BLaER1 treated with 17β-estradiol and CSF1 and Interleukin-3, amounts not matched to agents 10 nM and 100 nM (cell line): ENCODE measurements around the gene MICAL2.
A peak's percentile ranks its signal among the peaks of the same experiment; 100 is the strongest.

Experiments
- H3K27ac ChIP-seq, 11 experiments: shearing (Covaris generic); formaldehyde crosslinking; 2 replicates each; pipeline ENCODE4 v1.8.1; 2022
- H3K27me3 ChIP-seq, 11 experiments: shearing (Covaris generic); formaldehyde crosslinking; 2 replicates each; pipeline ENCODE4 v1.8.1; 2022
- H3K36me3 ChIP-seq, 11 experiments: shearing (Covaris generic); formaldehyde crosslinking; 2 replicates each; pipeline ENCODE4 v1.8.1; 2022
- H3K4me1 ChIP-seq, 10 experiments: shearing (Covaris generic); formaldehyde crosslinking; 2 replicates each; pipeline ENCODE4 v1.8.1; 2022
- H3K4me2 ChIP-seq, 11 experiments: shearing (Covaris generic); formaldehyde crosslinking; 2 replicates each; pipeline ENCODE4 v1.8.1; 2022
- H3K4me3 ChIP-seq, 10 experiments: shearing (Covaris generic); formaldehyde crosslinking; 2 replicates each; pipeline ENCODE4 v1.8.1; 2022
- H3K9ac ChIP-seq, 11 experiments: shearing (Covaris generic); formaldehyde crosslinking; 2 replicates each; pipeline ENCODE4 v1.8.1; 2022
- H3K9me3 ChIP-seq, 11 experiments: shearing (Covaris generic); formaldehyde crosslinking; replicated peaks in 1 of 11; 2 replicates each; pipeline ENCODE4 v1.8.1; 2022
- H4K20me1 ChIP-seq, 11 experiments: shearing (Covaris generic); formaldehyde crosslinking; 2 replicates each; pipeline ENCODE4 v1.8.1; 2022
- Cebpa-rat ChIP-seq, 11 experiments: shearing (Covaris generic); IDR thresholded peaks; 2 replicates each; pipeline ENCODE4 v1.8.1; 2022

MICAL2 gene

DNA sequence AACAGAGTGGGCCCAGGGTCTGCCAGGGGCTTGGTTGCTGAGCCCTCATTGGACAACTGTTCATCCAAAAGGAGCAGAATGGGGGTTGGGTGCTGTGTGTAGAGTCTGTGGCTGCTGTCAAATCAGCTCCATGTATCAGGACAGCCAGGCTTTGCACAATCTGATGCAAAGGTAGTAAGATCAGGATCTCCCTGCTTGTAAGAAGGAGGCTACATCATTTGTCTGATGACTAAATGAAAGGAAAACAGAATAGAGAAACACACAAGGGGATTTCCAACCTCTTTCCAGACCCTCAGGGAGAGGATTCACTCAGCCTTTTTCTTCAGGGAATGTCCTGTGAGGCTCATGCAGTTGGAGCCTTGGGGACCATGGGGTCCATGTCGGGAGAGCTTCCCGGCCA, 7.2 kb downstream of the MICAL2 start:
- H3K4me1 ChIP-seq, result peaks cover 29 to 62% (median 41%) of the 10 kb centered on the region in 10 experiments
- no peaks in the 10 kb centered on the region for H3K36me3 ChIP-seq
- no peak overlapping the region for H3K9ac ChIP-seq
- no peaks in the 10 kb centered on the region for H3K27me3 ChIP-seq
- no peaks in the 10 kb centered on the region for H3K9me3 ChIP-seq
- H3K4me3 ChIP-seq, result no peak overlapping the region
- TF ChIP-seq Cebpa-rat (IDR thresholded peaks at IDR 0.05), result no peak
- no peaks in the 10 kb centered on the region; a peak in 1 of 22 replicates for H4K20me1 ChIP-seq
- H3K4me2 ChIP-seq, result peak overlapping the region in 8 of 11 experiments; percentile 62 to 92 (median 72); a peak in 10 of 22 replicates
- H3K27ac ChIP-seq, result no peak overlapping the region

DNA sequence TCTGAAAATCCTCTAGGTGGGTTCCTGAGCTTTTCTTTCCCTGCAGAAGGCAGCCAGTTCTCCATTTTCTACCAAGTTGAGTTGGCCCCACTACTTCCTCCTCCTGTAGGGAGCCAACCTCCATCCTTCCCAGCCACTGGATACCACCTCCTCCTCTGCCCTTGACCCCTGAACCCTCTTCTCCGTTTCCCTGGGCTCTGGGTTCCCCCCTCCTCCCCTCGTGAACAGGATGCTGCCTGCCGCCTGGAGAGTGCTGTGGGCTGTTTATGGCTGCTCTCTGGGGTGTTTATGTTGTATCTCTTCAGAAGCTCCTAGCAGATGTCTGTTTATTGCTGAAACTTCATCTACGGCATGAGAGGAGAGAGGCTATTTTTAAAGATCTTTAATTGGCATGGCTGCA, 8.6 kb downstream of the MICAL2 start:
- TF ChIP-seq Cebpa-rat (IDR thresholded peaks at IDR 0.05), result no peak
- H3K9ac ChIP-seq, result peak overlapping the region in 1 of 11 experiments; percentile 21; a peak in 1 of 22 replicates
- H3K27me3 ChIP-seq, result no peaks in the 10 kb centered on the region
- H3K36me3 ChIP-seq, result no peaks in the 10 kb centered on the region
- no peaks in the 10 kb centered on the region for H3K9me3 ChIP-seq
- H3K4me1 ChIP-seq, result peaks cover 38 to 76% (median 51%) of the 10 kb centered on the region in 10 experiments
- no peaks in the 10 kb centered on the region; a peak in 1 of 22 replicates for H4K20me1 ChIP-seq
- peak overlapping the region in 8 of 11 experiments; percentile 6 to 57 (median 46); a peak in 14 of 22 replicates for H3K27ac ChIP-seq
- peak overlapping the region; percentile 62 to 92 (median 71) for H3K4me2 ChIP-seq
- peak overlapping the region in 1 of 10 experiments; percentile 14; a peak in 2 of 20 replicates for H3K4me3 ChIP-seq

DNA sequence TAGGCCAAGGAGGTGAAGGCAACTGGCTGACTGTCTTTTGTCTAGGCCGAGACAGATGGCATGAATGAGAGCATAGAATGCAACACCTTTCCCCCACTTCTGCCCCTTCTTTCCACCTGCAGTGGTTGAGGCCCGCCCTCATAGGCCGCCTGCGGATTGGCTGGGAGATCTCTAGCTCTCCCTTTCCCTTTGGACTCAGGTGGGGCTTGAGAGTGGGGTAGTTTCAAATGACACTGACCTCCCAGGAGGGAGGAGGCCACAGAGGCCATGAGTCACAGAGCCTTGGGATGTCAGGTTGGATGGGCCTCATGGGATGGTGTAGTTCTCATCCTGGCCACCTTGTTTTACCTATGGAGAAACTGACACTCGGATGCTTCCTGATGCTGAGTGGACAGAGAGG, 9.1 kb downstream of the MICAL2 start:
- H3K4me3 ChIP-seq, result no peak overlapping the region; a peak in 1 of 20 replicates
- H3K9ac ChIP-seq, result no peak overlapping the region
- no peaks in the 10 kb centered on the region for H3K9me3 ChIP-seq
- peaks cover 43 to 77% (median 56%) of the 10 kb centered on the region in 10 experiments for H3K4me1 ChIP-seq
- no peak for TF ChIP-seq Cebpa-rat (IDR thresholded peaks at IDR 0.05)
- no peaks in the 10 kb centered on the region for H3K27me3 ChIP-seq
- H3K4me2 ChIP-seq, result peak overlapping the region; percentile 62 to 92 (median 71)
- H4K20me1 ChIP-seq, result no peaks in the 10 kb centered on the region; a peak in 1 of 22 replicates
- H3K36me3 ChIP-seq, result no peaks in the 10 kb centered on the region
- H3K27ac ChIP-seq, result peak overlapping the region in 7 of 11 experiments; percentile 6 to 57 (median 43); a peak in 13 of 22 replicates

DNA sequence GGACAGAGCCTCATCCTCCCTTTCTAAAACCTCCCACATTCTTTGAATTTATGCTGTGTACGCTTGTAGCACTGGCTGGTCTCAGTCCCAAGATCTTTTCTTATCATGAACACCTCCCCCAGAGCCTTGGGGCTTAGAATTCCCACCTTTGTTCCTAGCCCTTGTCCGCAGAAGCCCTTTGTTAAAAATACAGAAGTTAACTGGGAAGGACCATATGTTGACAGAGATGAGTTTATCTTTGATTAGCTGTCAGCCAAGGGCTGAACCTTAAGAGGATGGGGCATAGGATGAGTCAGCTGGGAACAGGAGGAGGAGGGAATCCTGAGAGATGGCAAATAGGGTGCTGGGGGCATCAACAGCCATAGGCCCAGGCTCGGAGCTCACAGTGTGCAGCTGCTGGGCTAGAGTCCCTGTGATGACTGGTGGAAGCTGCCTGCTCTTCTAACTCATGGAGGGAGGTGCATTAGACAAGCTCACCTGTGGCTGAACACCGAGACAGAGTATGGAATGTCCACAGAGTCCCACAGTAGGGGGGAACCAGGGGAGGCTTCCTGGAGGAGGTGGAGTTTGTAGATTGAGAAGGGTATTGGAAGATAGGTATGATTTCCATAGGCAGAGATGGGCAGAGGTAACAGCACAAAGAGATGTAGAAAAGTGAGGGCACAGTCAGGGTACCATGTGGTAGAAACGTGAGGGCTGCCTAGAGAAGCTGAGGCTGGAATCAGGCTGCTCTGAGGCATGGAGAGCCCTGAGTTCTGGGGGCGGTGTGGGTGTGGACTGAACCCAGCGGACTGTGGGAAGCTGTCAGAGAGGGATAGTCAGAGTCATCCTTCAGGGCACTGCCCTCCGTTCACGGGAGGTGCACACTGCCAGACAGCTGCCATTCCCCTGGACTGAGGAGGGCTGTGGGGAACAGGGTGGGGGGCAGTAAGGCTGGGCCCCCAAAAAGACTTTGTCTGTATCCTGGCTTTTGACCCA, 9.9 kb downstream of the MICAL2 start:
- H3K9ac ChIP-seq, result peak overlapping the region in 1 of 11 experiments; percentile 46; a peak in 1 of 22 replicates
- no peak overlapping the region for H3K4me3 ChIP-seq
- no peaks in the 10 kb centered on the region for H3K9me3 ChIP-seq
- H3K4me2 ChIP-seq, result peak overlapping the region; percentile 62 to 92 (median 71)
- H3K4me1 ChIP-seq, result peaks cover 52 to 80% (median 64%) of the 10 kb centered on the region in 10 experiments
- H4K20me1 ChIP-seq, result no peaks in the 10 kb centered on the region
- H3K27me3 ChIP-seq, result no peaks in the 10 kb centered on the region
- TF ChIP-seq Cebpa-rat (IDR thresholded peaks at IDR 0.05), result no peak
- H3K36me3 ChIP-seq, result no peaks in the 10 kb centered on the region
- peak overlapping the region in 4 of 11 experiments; percentile 6 to 57 (median 24); a peak in 3 of 22 replicates for H3K27ac ChIP-seq

- no peaks in the 10 kb centered on the region for H3K36me3 ChIP-seq
- peak overlapping the region in 8 of 11 experiments; percentile 2 to 92 (median 68); a peak in 14 of 22 replicates for H3K4me2 ChIP-seq
- H3K9ac ChIP-seq, result peak overlapping the region in 1 of 11 experiments; percentile 46; a peak in 1 of 22 replicates
- TF ChIP-seq Cebpa-rat (IDR thresholded peaks at IDR 0.05), result no peak
- H3K9me3 ChIP-seq, result no peaks in the 10 kb centered on the region
- H3K4me1 ChIP-seq, result peaks cover 54 to 87% (median 70%) of the 10 kb centered on the region in 10 experiments
- H3K27ac ChIP-seq, result no peak overlapping the region
- H3K27me3 ChIP-seq, result no peaks in the 10 kb centered on the region
- no peaks in the 10 kb centered on the region for H4K20me1 ChIP-seq
- H3K4me3 ChIP-seq, result no peak overlapping the region
These were observed 10.6 kb downstream of the MICAL2 start for GRCh38 chr11:12121011-12121410.

GRCh38 chr11:12121517-12121916, 11.1 kb downstream of the MICAL2 start:
- no peak for TF ChIP-seq Cebpa-rat (IDR thresholded peaks at IDR 0.05)
- no peak overlapping the region for H3K27ac ChIP-seq
- no peak overlapping the region for H3K9ac ChIP-seq
- H3K4me2 ChIP-seq, result peak overlapping the region in 6 of 11 experiments; percentile 2 to 92 (median 68); a peak in 7 of 22 replicates
- peaks cover 54 to 92% (median 74%) of the 10 kb centered on the region in 10 experiments for H3K4me1 ChIP-seq
- no peaks in the 10 kb centered on the region for H3K36me3 ChIP-seq
- no peaks in the 10 kb centered on the region for H3K27me3 ChIP-seq
- H3K4me3 ChIP-seq, result no peak overlapping the region
- H3K9me3 ChIP-seq, result no peaks in the 10 kb centered on the region
- H4K20me1 ChIP-seq, result no peaks in the 10 kb centered on the region

DNA sequence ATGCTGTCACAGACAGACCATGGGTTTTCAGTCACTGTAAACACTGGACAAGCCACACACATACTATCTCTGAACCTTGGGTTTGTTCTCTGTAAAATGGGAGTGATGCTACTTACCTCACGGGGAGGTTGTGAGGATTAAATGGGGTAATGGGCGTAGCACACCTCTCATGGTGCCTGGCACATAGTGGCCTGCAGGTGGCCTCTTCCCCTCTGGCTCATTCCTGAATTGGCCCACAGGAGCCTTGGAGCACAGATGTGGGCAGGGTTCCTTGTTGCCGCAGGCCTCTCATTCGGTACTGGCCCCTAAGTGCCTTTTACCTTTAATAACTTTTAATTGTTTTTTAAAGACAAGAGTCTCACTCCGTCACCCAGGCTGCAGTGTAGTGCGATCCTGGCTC, 11.7 kb downstream of the MICAL2 start:
- Histone ChIP-seq H3K4me2 (peak overlapping the region in 4 of 11 experiments; percentile 3 to 92 (median 88); a peak in 7 of 22 replicates), H3K4me3 (no peak overlapping the region), H3K27ac (no peak overlapping the region), H4K20me1 (no peaks in the 10 kb centered on the region), H3K36me3 (no peaks in the 10 kb centered on the region), H3K9me3 (no peaks in the 10 kb centered on the region), H3K4me1 (peaks cover 54 to 97% (median 79%) of the 10 kb centered on the region in 10 experiments), H3K9ac (no peak overlapping the region), H3K27me3 (no peaks in the 10 kb centered on the region)
- TF ChIP-seq Cebpa-rat (IDR thresholded peaks at IDR 0.05), result no peak

- peak overlapping the region in 10 of 11 experiments; percentile 74 to 92 (median 86); a peak in 20 of 22 replicates for H3K4me2 ChIP-seq
- H3K9ac ChIP-seq, result peak overlapping the region in 4 of 11 experiments; percentile 33 to 68 (median 55); a peak in 3 of 22 replicates
- no peaks in the 10 kb centered on the region for H3K27me3 ChIP-seq
- H4K20me1 ChIP-seq, result no peaks in the 10 kb centered on the region
- H3K4me3 ChIP-seq, result no peak overlapping the region
- H3K4me1 ChIP-seq, result peaks cover 49 to 99% (median 86%) of the 10 kb centered on the region in 10 experiments
- no peaks in the 10 kb centered on the region for H3K36me3 ChIP-seq
- no peaks in the 10 kb centered on the region for H3K9me3 ChIP-seq
- H3K27ac ChIP-seq, result peak overlapping the region in 4 of 11 experiments; percentile 65 to 80 (median 76); a peak in 6 of 22 replicates
- no peak for TF ChIP-seq Cebpa-rat (IDR thresholded peaks at IDR 0.05)
These were observed 12.9 kb downstream of the MICAL2 start for GRCh38 chr11:12123273-12123672.

DNA sequence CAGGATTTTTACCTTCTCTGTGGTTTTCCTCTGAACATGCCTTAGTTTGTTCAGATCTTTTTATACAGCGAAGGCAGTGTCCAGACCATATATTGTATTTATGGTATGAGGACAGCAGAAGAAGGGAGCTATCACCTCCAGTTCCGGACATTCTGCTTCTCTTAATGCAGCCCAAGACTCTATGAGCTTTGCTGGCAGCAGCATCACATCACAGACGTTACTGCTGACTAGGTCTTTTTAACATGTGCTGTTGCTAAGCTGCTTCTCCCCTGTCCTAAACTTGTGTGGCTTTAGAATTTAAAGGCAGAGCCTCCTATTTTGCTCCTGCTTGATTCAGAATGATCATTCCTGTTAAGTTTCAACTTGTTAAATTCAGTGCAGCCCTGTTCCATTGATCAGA, 13.4 kb downstream of the MICAL2 start:
- TF ChIP-seq Cebpa-rat (IDR thresholded peaks at IDR 0.05), result no peak

More for the DNA sequence above, 13.4 kb downstream of the MICAL2 start:
- no peak overlapping the region; a peak in 1 of 20 replicates for H3K4me3 ChIP-seq
- no peaks in the 10 kb centered on the region for H3K27me3 ChIP-seq
- peak overlapping the region in 9 of 11 experiments; percentile 7 to 72 (median 45); a peak in 10 of 22 replicates for H3K9ac ChIP-seq
- no peaks in the 10 kb centered on the region for H3K9me3 ChIP-seq
- no peaks in the 10 kb centered on the region for H3K36me3 ChIP-seq
- no peaks in the 10 kb centered on the region for H4K20me1 ChIP-seq
- peaks cover 44 to 99% (median 85%) of the 10 kb centered on the region in 10 experiments for H3K4me1 ChIP-seq
- H3K4me2 ChIP-seq, result peak overlapping the region; percentile 74 to 92 (median 85)
- H3K27ac ChIP-seq, result peak overlapping the region in 10 of 11 experiments; percentile 43 to 80 (median 66); a peak in 20 of 22 replicates
